HPDE6-E6E7 (cell line): ENCODE measurements around the gene DNAH10.

ENCODE experiments used
- DNase-seq: peaks from one replicate; pipeline ENCODE4 v3.0.0; 2011; ENCODE audit warnings: missing footprints; ENCODE audit errors: extremely low spot score

Gene DNAH10

GRCh38 chr12:123840765-123841425, 78.8 kb downstream of the DNAH10 start:
- no peak for DNase-seq

- peak; percentile 28 for DNase-seq
Measured at GRCh38 chr12:123843912-123844748, 82.0 kb downstream of the DNAH10 start.

DNA sequence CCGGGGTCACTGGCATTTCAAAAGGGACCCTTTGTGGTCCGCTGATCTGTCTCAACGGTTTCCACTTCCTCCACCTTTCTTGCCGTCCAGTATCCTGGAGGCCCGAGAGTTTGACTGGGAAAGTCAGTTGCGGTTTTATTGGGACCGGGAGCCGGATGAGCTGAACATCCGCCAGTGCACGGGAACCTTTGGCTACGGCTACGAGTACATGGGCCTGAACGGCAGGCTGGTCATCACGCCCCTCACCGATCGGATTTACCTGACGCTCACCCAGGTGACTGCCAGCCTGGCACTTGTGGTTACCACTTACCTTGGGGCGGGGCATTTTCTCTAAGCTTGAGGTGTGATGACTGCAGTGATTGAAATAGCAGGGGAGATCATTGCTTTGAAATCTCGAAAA, 83.8 kb downstream of the DNAH10 start:
- DNase-seq, result no peak

GRCh38 chr12:123846340-123846739, 84.2 kb downstream of the DNAH10 start:
- DNase-seq, result no peak

DNA sequence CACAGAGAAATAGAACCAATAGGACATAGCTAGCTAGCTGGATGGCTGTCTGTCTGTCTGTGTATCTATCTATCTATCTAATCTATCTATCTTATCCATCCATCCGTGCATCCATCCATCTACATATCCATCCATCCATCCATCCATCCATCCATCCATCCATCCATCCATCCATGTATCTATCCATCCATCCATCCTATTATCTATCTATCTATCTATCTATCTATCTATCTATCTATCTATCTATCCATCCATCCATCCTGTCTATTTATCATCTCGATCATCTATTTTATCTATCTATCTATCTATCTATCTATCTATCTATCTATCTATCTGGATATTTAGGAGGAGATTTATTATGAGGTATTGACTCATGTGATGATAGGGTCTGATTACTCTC, 84.9 kb downstream of the DNAH10 start:
- no peak for DNase-seq

- no peak for DNase-seq
Measured at GRCh38 chr12:123847876-123848275, 85.8 kb downstream of the DNAH10 start.

GRCh38 chr12:123849517-123849916, 87.4 kb downstream of the DNAH10 start:
- DNase-seq, result no peak

- DNase-seq, result no peak
Measured at GRCh38 chr12:123850246-123851134, 88.4 kb downstream of the DNAH10 start.

- no peak for DNase-seq
Measured at GRCh38 chr12:123853396-123854070, 91.4 kb downstream of the DNAH10 start.

DNA sequence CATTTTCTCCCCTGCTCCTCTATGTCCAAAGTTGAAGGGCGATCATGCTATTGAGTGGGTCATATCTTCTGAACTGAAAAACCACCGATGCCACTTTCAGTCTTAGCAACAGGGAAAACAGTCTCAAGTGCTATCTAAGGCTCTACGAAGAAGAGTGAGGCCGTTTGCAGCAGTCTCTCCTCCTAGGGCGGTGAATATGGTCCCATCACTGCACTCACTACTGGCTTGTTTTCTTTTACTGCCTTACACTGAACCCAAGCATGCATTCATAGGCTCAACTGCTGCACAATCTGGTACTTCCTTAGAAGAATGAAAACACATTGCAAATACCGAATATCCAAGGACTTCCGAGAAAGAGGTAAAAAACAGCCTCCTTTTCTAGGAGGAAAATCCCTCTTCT, 92.1 kb downstream of the DNAH10 start:
- DNase-seq, result no peak

DNA sequence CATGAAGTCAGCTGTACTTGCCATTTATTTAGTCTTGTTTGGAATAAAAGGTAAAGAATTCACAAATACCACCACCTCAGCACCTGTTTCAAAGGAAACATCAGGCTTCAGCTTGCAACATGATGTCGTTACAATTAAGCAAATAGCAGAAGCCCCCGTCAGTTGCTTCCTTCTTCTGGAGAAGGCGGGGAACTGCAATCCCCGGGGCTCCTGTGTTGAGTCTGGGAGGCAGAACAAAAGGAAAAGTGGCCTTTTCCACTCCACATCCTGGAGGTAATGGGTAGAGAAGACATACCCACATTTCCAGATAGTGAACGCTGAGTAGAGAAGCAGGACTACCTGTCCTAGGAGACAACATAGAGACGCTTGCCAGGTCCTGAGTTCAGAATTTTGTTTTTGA, 92.8 kb downstream of the DNAH10 start:
- no peak for DNase-seq

DNA sequence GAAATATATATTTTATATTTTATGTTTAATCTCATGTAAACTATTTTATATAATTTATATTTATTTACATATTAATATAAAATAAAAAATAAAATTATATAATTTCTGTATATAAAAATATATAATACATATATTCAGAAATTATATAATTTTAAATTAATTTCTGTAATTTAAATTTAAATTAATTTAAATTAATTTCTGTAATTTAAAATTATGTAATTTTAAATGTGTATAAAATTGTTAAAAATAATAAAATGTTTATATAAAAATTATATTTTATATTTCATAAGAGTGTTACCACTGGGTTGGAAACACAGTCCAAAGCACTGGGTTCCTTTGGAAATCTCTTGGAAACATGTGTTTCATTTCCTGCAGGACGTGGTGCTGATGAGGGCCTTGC, 94.6 kb downstream of the DNAH10 start:
- no peak for DNase-seq

GRCh38 chr12:123858176-123858575, 96.1 kb downstream of the DNAH10 start:
- DNase-seq, result no peak

GRCh38 chr12:123859035-123859434, 96.9 kb downstream of the DNAH10 start:
- DNase-seq, result no peak

GRCh38 chr12:123860377-123860776, 98.3 kb downstream of the DNAH10 start:
- no peak for DNase-seq

DNA sequence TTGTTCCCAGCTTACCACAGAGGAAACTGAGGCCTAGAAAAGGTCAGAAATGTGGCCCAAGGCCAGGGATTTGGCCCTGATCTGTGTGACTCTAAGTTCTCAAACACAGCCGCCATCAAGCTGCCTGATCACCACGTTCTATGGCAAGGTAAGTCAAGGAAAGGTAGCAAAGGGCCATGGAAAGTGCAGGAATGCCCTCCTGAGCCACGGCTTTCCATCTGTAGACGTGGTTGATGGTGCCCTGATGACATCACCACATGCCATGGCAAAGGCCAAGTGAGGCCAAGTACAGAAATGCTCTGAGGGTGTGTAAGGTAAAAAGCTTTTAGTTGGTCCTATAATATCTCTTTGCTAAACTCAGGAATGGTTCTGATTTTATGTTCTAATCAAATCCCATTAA, 99.3 kb downstream of the DNAH10 start:
- DNase-seq, result no peak

- no peak for DNase-seq
Measured at GRCh38 chr12:123867141-123867540, 105.0 kb downstream of the DNAH10 start.

- no peak for DNase-seq
Measured at GRCh38 chr12:123868791-123869190, 106.7 kb downstream of the DNAH10 start.

DNA sequence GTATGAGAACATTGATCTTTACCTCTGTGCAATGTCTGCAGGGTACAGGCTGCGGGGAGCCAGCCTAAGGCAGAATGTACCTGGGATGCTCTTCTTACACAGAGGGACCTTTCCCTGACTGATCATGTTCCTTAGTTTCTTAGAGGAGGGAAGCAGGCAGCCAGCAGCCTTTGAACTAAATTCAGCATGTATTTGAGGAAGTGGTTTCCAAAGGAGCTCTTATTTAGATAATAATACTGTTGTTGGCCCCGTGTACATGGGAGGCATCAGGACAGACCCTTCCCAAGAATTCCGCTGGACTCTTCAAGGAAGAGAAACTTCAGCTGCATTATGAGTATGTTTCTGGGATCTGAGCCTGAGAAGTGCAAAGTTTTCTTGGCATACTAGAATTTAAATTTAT, 111.7 kb downstream of the DNAH10 start:
- no peak for DNase-seq

GRCh38 chr12:123877968-123878367, 115.9 kb downstream of the DNAH10 start:
- no peak for DNase-seq

DNA sequence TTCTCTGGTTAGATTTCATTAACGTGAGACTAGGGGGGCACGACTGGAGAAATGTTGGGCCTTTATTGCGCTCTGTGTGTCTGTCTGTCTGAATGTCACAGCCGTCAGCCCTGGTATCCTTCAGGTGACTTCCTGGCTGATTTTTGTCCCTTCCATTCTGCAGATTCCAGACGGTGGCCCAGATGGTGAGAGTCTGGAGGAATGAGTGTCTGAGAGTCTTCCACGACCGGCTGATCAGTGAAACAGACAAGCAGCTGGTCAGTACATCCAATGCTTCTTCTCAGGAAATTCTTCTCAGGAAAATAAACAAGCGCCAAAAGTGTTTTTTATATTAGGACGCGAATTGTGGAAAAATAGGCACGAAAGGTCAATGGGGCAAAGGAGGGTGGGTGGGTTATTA, 117.0 kb downstream of the DNAH10 start:
- no peak for DNase-seq

DNA sequence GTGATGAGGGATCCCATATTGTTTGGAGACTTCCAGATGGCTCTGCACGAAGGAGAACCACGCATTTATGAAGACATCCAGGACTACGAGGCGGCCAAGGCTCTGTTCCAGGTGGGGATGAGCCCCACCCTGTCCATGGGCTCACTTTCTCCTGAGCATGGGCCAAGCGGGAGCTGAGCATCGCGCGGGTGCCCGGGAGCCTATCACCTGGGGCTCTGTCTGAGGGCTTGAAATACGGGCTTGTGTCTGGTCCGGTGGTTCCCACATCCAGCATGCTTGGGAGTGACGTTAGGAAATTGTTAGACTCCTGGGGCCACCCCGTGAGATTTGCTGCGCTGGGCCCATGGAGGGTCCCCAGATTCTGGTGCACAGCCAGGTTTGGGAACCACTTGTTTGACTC, 117.6 kb downstream of the DNAH10 start:
- no peak for DNase-seq
